ENCODE data around the gene ARHGAP22.

Gene ARHGAP22

DNA sequence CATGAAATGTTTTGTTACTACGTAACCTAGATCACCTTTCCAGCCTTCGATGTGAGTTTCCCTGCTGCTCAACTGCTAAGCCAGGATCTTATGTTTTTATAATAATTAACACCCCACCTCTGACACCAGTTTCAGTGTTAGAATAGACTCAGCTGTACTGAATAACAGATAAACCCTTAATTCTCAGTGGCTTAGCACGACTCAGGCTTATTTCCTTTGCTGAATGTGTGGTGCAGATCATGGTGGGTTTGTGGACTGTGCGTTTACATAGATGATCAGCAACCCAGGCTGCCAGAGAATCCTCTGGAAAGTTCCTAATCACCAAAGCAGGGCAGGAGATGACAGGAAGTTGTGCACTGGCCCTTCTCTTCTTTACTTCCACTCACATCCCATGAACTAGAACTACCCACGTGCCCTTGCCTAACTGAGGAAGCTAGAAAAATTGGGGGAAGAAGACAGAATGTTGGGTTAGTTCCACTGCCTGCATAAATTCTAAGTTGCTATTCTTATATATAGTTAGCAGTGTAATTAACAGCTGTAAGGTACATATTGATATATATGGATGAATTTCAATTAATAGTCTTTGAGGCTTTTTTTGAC is 186.6 kb downstream of the ARHGAP22 start:
- no peak for DNase-seq (ENCODE audit: low read depth)

DNA sequence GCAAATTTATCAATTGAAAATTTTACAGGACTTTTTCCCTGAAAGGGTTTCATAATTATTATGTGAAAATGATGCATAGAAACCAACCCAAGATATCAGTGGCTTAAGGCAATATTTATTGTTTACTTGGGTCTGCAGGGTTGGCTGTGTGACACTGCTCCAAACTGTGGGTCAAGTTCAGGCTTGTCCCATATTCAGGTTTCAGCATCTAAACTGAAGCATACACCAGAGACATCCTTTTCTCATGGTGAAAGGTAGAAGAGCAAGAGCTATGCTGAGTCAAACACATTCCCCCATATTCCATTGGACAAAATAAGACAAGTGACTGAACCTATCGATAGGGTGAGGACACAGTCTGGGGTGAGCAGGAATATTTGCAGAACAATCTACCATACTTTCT is 187.5 kb downstream of the ARHGAP22 start:
- no peak for DNase-seq (ENCODE audit: low read depth)

DNA sequence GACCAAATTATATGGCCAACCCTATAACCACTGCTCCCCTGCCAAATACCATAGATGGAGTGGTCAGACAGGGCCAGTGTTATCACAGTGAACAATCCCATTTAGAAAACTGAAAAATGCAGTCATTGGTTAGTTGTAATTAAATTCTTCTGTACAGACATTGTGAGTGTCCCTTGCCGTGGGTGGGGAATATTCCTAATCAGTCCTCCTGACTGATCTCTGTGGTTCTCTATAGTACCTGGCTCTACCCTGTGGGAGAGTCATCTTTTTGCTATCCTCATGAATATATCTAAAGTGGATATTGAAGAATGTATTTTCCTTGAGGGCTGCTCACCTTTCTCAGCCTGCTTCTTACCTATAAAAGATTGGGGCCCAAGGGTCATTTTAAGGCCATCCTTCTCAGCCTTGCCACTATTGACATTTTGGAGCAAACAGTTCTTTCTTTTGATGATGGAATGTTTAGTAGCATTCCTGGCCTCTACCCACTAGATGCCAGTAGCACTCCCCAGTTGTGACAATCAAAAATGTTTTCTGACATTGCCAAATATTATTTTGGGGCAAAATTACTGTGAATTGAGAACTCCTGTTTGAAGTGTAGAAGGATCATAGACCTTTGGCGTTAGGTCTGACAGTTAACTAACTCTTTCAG is 188.2 kb downstream of the ARHGAP22 start:
- no peak for DNase-seq (ENCODE audit: low read depth)

DNA sequence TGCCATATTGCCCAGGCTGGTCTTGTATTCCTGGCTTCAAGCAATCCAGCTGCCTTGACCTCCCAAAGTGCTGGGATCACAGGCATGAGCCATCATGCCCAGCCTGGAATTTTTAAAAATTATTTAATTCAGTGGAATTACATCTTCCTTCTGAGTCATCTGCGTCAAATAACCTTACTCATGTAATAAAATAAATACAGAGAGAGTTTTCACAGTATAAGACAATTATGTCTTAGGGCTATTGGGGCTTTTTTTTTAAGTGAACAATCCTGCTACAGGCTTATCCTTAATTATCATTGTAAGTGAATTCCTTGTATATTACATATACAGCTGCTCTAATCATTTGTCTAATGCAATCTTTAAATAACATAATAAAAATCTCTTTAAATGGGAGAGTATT is 190.1 kb downstream of the ARHGAP22 start:
- no peak for DNase-seq (ENCODE audit: low read depth)

DNA sequence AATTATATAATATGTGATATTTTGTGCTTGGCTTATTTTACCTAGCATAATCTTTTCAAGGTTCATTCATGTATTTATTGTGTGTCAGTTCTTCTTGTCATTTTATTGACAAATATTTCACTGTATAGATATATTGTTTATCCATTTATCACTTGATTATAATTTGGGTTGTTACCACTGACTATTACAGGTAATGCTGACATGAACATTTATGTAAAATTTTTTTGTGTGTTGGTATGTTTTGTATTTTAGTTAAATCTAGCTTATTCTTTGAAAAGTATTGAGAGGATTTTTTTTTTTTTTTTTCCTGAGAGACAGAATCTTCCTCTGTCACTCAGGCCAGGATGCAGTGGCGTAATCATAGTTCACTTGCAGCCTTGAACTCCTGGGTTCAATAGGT is 190.7 kb downstream of the ARHGAP22 start:
- DNase-seq (ENCODE audit: low read depth) = no peak

DNA sequence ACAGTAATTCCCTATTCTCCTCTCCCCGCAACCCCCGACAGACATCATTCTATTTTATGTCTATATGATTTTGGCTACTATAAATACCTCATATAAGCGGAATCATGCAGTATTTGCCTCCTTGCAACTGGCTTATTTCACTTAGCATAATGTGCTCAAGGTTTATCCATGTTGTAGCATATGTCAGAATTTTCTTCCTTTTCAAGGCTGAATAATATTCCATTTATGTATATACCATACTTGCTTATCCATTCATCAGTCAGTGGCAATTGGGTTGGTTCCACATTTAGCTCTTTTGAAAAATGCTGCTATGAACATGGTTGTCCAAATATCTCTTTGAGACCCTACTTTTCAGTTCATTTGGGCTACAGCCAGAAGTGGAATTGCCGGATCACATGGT is 191.9 kb downstream of the ARHGAP22 start:
- DNase-seq (ENCODE audit: low read depth) = no peak

DNA sequence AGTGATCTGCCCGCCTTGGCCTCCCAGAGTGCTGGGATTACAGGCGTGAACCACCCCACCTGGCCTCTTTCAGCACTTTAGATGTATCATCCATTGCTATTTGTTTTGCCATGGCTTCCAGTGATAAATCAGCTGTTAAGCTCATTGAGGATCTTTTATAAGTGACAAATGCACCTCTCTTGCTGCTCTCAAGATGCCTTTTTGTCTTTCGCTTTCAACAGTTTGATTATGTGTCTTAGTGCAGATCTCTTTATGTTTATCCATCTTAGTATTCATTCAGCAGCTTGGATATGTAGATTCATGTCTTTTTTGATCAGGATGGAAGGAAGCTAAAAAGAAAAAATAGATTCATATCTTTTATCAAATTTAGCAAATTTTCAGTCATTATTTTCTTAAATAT is 192.8 kb downstream of the ARHGAP22 start:
- DNase-seq (ENCODE audit: low read depth) = no peak

DNA sequence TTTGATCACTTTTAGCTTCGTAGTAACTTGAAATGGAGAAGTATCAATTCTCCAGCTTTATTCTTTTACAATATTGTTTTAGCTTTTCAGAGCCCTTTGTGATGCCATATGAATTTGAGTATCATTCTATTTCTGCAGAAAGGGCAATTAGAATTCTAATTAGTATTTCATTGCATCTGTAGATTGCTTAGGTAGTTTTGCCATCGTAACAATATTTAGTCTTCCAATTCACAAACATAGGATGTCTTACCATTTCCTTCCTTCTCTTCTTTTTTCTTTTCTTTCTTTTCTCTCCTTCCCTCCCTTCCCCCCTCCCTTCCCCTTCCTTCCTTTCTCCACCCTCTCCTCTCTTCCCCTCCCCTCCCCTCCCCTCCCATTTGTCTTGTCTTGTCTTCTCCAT is 193.4 kb downstream of the ARHGAP22 start:
- DNase-seq (ENCODE audit: low read depth) = no peak

DNA sequence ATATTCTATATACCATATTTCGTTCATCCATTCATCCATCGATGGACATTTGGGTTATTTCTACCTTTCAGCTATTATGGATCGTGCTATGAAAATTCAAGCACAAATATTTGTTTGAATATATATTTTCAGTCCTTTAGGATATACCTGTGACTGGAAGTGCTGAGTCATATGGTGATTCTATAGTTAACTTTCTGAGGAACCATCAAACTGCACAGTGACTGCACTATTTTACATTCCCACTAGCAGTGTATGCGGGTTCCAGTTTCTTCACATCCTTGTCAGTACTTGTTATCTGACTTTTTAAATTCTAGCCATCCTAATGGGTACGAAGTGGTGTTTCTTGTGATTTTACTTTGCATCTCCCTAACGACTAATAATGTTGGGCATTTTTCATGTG is 194.4 kb downstream of the ARHGAP22 start:
- no peak for DNase-seq (ENCODE audit: low read depth)

DNA sequence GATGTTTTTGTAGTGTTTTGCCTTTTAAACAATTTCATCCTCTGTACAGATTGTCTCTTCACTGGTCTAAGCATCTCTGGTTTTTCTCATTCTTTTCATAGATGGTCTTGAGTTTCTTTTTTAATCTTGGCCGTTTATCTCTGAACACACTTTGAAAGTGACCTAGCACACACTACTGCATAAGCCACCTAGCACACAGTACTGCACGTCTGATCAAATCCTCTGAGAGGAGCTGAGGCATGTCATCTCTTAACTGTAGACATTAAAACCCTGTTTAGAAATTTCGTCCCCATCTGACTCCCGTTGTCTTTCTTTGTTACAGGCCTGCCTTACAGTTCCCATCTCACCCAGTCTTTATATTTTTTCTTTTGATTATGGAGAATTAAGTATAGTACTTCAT is 198.2 kb downstream of the ARHGAP22 start:
- no peak for DNase-seq (ENCODE audit: low read depth)

DNA sequence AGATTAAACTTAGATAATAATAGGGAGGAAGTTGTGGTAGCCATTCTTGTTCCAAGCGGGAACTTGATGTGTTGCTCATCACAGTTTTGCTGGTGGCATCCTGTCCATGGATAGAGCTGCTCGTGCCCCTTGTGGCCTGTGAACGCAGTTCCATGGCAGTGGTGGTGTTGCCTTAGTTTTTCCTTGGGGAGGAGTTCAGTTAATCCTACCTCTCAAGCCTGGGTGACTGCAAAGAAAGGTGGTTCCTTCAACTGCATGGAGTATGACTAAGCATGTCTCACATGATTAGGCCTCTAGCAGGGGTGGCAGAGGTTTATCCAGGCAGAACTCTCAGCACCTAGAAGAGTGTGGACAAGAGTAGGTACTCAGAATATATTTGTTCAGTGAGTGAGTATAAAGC is 198.7 kb downstream of the ARHGAP22 start:
- DNase-seq (ENCODE audit: low read depth) = no peak

DNA sequence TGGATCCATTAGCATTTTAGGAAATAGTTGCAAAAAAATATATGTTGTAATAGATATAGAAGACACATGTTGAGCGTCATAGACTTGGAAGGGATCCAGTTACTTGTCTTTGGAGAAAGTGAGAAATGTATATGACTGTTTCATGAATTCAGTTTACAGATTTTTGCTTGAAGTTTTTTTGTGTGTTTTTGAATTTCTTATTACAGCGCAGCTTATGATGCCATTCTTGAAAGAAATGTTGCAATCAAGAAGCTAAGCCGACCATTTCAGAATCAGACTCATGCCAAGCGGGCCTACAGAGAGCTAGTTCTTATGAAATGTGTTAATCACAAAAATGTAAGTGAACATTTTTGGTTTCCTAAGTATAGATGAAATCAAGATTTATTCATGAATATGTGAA is 200.2 kb downstream of the ARHGAP22 start:
- DNase-seq (ENCODE audit: low read depth) = no peak

DNA sequence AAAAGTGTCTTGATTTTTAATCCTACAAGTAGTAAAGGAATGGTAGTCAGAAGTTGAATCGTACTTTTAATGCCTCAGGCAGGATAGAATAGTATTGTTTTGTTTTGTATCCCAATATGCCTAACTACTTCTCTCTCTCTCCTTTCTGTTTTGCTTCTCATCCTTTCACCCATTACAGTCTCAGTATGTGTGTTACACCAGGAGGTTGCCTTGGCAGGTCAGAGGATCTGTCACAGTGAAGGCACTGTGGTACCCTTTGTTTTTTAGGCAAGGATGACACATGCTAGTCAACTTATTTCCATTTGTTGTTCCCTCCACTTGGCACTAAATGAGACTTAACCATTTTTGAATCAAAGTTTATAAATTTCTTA is 204.0 kb downstream of the ARHGAP22 start:
- no peak for DNase-seq (ENCODE audit: low read depth)

DNA sequence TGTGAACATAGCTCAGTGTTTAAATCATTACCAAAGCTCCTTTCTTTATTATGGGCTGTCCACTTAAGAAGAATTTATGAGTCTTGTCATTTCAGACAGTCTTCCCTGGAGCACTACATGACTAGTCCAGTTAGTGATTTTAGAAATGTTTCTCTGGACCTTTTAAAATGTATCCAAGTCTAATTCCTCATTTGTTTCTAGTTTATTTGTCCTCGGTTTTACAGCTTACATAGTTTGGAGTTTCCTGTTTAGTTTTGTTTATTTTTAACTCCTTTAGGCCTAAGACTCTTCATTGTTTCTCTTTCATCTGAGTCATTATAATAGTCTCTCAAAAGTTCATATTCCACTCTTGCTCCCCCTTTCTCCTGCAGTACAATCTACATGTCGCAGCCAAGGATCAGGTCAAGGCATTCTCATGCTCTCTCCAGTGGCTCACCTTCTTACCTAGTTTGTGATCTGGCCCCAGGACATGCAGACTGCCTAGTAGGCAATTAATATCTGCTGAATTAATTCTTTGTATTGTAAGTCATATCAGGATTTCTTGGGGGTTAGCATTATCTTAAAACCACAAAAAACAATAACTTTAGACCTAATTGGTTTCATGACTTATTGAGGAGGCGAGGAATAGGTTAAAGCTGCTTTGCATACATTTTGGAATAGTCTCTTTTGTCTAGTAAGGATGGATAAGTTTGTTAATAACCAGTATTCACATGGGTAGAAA is 204.6 kb downstream of the ARHGAP22 start:
- peak; percentile 37 for DNase-seq (ENCODE audit: low read depth)

DNA sequence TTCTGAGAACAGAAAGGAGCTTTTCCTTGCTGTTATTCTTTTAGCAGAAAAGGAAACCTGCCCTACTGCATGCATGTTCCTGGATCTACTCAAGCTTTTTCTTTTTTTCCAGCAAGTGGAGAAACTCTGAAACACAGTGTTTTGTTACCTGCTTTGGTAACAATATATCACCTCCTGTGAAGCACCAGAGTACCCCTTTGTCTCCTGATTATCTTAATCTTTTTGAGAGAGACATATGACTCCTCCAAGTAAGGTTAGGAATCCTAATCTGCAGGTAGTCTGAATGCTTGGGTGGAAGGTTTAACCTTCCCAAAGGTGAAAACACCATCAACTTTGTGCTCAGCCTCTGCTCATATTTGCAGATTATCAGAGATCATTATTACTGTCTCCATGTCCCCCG is 205.3 kb downstream of the ARHGAP22 start:
- DNase-seq (ENCODE audit: low read depth) = no peak

DNA sequence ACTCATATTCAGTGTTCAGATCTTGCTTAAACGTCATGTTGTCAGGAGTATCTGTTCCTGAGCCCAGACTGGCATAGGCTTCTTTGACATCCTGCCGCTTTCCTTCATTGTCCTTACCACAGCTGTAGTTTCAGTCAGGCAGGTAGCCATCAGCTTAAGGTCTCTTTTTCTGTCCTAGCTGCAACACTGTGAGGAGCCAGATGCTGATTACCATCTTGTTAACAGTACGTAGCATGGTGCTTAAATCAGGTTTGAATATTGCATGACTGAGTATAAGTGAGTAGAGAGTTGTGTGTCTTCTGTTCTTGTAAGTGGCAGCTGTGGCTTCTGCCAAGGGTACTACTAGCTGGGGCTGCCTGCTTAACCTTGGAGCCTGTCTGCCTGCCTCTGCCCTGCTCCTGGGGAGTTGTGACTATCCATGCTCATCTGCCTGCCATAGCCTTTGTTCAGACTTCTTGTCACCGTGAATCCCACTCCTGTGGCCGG is 205.8 kb downstream of the ARHGAP22 start:
- DNase-seq (ENCODE audit: low read depth) = no peak

DNA sequence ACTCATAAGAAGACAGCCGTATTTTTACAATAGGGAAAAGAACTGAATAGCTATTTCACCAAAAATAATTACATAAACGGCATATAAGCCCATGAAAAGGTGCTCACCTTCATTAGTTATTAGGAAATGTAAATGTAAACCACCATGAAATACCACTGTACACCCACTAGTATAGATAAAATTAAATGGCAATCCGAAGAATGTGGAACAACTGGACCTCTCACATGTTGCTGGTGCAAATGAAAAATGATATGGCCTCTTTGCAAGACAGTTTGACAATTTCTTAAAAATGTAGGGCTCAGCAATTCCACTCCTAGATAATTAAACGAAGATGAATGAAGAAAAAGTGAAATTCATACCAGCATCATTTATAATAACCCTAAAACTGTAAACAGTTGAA is 206.6 kb downstream of the ARHGAP22 start:
- no peak for DNase-seq (ENCODE audit: low read depth)
